NK-92 (cell line): ENCODE results near the gene TXLNG.
A peak's percentile ranks its signal among the peaks of the same experiment; 100 is the strongest.
"Not testable (repeated sequence)": the region's sequence is repeated elsewhere in the genome, so short reads cannot be mapped to it uniquely, and the experiment has no call there.

ENCODE experiments used
- DNase-seq: peaks from one replicate; lab custom pipeline; 2025; ENCODE audit not compliant: unreplicated experiment; lab: John Stamatoyannopoulos, UW

The TXLNG gene

DNA sequence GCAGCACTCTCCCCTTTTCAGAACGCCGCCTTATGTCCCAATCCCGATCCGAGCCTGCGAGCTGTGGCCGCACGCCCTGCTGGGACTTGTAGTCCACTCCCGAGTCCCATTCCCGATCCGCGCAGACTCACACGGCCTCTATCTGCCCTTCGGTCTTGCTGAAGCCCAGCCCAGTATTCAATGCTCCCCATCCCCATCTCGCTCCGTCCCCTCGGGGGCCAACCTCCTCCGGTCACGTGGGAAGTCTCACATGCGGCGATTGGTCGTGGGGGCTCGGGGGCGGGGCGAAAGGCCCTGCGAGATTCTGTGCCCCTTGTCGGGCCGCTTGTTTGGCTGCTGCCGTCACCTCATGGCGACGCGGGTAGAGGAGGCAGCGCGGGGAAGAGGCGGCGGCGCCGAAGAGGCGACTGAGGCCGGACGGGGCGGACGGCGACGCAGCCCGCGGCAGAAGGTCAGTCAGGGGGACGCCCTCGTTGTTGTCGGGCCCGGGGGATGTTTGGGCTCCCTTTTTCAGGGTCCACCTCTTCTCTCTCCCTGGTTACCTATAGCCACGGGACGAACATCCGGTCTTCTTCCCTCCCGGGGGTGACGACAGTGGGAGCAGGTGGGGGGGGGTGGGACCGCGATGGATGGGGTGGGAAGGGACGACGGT is at the start of gene TXLNG:
TXLNG (plus strand) TSS at position 328 of the 652 bp plus-strand sequence; CDS start at position 350, 22 bp downstream.
- DNase-seq, result peak; percentile 75

GRCh38 chrX:16737024-16737423 is 49.2 kb upstream of the TXLNG start:
- no peak for DNase-seq

DNA sequence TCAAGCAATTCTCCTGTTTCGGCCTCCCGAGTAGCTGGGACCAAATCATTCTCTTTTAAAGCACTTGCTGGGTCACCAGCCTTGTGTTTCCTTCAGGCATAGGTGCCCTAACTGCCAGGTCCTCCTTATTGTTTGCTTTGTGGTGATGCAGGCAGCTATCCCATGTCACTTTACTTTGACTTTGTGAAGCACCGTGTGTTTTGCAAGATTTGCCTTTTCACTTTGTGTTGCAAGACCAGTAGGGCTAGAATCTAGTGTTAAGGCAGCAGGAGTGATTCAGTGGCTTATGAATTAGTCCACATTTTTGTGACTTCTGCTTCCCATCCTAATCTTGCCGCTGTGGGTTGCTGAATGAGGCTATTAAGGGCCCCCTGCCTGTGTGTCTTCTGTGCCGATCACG is 46.7 kb upstream of the TXLNG start:
- DNase-seq, result no peak

DNA sequence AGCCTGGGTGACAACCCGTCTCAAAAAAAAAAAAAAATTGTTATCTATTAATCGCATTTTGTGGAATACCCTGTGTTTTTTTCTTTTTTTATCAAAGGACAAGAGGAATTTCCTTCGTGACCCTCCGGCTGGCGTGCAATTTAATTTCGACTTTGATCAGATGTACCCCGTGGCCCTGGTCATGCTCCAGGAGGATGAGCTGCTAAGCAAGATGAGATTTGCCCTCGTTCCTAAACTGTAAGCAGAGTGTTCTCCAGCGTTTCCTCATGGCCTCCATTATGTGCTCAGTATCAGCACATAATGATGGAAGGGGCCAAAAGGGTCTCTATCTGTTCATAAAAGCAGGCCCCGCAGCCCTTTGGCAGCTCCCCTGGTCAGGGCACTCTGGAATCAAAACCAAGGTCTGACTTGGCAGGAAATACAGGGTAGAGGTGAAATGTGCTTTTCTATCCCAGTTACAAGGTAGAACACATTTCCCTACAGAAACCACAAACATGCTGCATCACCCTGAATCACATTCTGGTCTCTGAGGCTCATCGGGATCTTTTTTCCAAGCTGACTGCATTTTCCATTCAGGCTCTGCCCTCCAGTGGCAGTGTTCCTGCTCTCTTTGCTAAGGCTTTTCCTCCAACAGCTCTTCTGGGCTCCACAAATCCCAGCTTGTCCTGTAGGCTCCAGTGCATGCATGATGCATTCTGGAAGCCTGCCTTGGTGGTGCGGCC is 42.5 kb upstream of the TXLNG start:
- no peak for DNase-seq

DNA sequence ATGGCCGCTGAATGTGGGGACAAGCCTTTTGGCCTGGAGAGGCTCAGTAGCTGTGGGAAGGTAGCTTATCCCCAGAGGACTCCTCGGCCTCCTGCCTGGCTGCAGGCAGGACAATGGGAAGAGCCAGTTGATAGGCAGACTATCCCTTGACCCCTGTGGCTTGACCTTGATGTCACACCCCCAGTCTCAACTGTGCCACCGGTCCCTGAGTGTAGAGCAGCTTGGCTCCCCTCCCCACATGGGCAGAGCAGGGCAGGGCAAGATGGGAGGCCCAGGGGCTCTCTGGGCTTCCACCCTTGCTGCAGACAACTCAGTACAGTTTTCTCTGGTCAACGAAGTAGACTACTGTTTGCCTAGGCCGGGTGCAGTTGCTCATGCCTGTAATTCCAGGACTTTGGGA is 41.2 kb upstream of the TXLNG start:
- DNase-seq, result no peak

GRCh38 chrX:16745659-16746058 is 40.6 kb upstream of the TXLNG start:
- DNase-seq, result no peak

DNA sequence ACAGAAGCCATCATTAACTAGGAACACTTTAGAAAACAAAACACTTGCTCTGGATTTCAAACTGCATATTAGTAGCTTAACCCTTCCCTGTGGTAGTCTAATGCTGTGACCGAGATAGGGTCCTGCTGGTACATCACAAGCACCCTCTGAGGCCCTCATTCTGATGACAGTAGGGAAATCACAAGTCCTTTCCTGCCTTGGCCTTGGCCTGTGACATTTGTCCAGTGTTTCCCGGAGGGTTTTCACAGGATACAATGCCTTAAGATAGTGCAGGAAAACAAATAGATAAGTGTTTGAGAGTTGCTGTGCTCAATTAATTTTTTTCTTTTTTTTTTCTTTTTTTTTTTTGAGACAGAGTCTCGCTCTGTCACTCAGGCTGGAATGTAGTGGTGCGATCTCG is 37.8 kb upstream of the TXLNG start:
- no peak for DNase-seq

- DNase-seq, result no peak
These were observed 36.1 kb upstream of the TXLNG start for GRCh38 chrX:16750136-16750535.

DNA sequence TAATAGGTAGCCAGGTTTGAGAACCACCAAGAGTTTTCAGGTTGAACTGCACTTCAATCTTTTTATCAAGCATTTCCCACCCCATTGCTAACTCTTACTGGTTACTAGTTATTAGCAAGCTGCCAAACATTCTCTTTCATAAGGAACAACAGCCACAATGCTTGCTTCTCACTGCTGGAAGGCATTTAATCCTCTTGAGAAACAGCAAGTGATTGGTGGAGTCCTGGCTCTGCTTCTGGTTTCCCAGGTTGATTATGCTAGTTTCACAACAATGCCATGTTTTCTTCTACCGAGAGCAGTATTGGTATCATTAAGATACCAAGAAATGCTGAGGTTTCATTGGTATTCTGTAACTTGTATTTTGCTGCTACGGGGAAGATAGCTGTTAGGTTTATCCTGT is 32.2 kb upstream of the TXLNG start:
- DNase-seq, result no peak

DNA sequence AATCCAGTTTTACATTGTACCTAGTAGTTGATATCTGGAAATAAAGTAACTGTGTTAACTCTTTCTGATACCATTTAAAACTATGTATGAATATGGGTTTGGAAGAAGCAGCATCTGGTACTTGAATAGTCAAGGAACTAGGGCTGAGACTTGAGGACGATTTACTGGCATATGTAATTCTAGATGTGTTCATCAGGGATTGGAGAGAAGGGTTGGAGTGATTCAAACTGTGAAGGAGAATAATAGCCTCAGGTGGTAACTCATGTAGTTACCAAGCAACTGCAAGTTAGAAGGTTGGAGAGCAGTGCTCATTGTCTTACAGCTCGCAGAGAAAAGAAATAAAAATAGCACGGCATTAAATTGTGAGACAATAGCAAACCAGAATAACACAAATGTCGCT is 29.5 kb upstream of the TXLNG start:
- DNase-seq, result no peak

- not testable (repeated sequence) for DNase-seq
These were observed 24.8 kb upstream of the TXLNG start for GRCh38 chrX:16761500-16761899.

GRCh38 chrX:16762579-16762978 is 23.7 kb upstream of the TXLNG start:
- DNase-seq, result no peak

DNA sequence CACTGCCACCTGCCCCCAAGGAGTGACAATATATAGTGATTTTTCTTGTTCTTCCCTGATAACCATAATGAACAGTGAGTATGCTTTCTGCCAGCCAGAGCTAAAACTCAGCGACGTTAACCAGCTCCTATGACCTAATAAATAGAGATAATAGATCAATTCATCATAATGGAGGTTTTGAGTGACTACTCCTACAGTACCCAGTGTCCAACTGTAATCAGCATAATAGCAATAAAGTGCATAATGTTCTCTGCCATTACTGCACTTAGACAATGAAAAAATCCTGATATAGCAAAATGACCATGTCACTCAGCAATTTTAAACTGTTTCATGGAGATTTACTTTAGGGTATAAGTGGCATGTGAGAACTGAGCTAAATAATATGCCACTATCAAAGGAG is 20.7 kb upstream of the TXLNG start:
- DNase-seq, result no peak

GRCh38 chrX:16770970-16771482 is 15.2 kb upstream of the TXLNG start:
- no peak for DNase-seq

DNA sequence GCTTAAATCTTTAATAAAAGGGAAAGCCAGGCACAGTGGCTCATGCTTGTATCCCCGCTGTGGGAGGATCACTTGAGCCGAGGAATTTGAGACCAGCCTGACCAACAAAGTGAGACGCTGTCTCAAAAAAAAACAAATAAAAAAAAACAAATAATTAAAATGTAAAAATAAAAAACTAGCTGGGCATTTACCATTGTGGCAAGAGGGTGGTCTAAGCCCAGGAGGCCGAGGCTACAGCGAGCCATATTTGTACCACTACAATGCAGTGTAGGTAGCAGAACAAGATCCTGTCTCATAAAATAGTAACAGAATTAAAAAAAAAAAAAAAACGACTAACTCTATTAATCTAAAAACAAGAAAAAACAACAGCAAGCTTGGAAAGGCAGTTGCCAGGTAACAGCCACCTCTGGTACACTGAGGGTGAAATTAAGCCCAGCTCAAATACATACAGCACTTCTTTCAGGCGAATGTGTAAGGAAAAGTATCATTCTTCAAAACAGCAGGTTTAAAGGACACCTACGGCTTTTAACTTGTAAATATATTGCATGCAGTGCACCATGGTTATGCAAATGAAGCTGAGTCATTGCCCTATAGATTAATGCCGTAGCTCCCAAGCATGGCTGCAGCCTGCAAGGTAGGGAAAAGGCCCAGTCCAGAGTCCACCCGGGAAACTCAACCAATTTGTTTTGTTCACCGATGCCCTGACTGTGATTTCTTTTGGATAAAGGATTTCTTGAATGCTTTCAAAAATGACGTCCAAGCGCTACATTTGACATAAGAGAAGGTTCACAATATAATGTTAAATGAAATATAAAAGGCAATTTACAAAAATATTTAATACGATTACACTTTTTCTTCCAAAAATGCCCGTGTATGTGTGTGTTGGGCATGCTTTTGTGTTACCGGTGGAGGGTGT is 14.5 kb upstream of the TXLNG start:
- no peak for DNase-seq

GRCh38 chrX:16772460-16772859 is 13.8 kb upstream of the TXLNG start:
- no peak for DNase-seq

GRCh38 chrX:16774746-16775145 is 11.5 kb upstream of the TXLNG start:
- DNase-seq, result no peak

GRCh38 chrX:16778545-16778944 is 7.7 kb upstream of the TXLNG start:
- no peak for DNase-seq

GRCh38 chrX:16778993-16779392 is 7.3 kb upstream of the TXLNG start:
- no peak for DNase-seq

- not testable (repeated sequence) for DNase-seq
These were observed 6.5 kb upstream of the TXLNG start for GRCh38 chrX:16779815-16780214.

DNA sequence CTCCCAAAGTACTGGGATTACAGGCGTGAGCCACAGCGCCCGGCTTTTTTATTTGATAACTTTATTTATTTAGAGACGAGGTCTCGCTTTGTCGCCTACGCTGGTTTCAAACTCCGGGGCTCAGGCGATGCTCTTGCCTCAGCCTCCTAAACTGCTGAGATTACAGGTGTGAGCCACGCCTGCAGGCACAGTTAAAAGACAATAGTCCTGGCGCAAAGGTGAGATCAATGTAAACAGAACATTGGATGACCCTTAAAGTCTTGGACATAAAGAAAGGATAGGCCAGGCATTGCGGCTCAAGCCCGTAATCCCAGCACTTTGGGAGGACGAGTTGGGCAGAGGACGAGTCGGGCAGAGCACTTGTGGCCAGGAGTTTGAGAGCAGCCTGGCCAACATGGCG is 2.8 kb upstream of the TXLNG start:
- DNase-seq, result no peak

GRCh38 chrX:16784440-16784839 is 1.8 kb upstream of the TXLNG start:
- DNase-seq, result not testable (repeated sequence)
